HCT116 (cell line): Measurements from ENCODE around the gene PSMB4.

Source experiments
- CEBPB ChIP-seq: IDR thresholded peaks from 2 replicates; pipeline ENCODE4 v1.6.1; 2012; ENCODE audit warnings: low read depth
- CTCF ChIP-seq, 3 experiments: fragments of 200-600 bp in 1 of 3; sonication (generic) in 1 of 3; IDR thresholded peaks in 2 of 3; conservative IDR thresholded peaks in 1 of 3; 2 replicates each; pipeline ENCODE4 v1.5.1; 2012 to 2017; ENCODE audit warnings: low read depth in 2 of 3, low read length in 2 of 3, antibody characterized with exemption in 1 of 3, borderline replicate concordance in 1 of 3, control low read depth in 1 of 3, mild to moderate bottlenecking in 1 of 3, mixed read lengths in 1 of 3, mixed run types in 1 of 3, moderate library complexity in 1 of 3; ENCODE audit not compliant: insufficient read depth in 1 of 3
- ELF1 ChIP-seq: IDR thresholded peaks from 2 replicates; pipeline ENCODE4 v1.6.1; 2012; ENCODE audit warnings: low read depth, borderline replicate concordance
- POLR2A ChIP-seq: IDR thresholded peaks from 2 replicates; pipeline ENCODE4 v1.7.0; 2011; ENCODE audit warnings: borderline replicate concordance; ENCODE audit not compliant: insufficient read depth, insufficient read length; ENCODE audit errors: extremely low read depth
- POLR2AphosphoS5 ChIP-seq: IDR thresholded peaks from 2 replicates; pipeline ENCODE4 v1.6.1; 2011; ENCODE audit warnings: mild to moderate bottlenecking, low read depth, low read length, moderate library complexity
- YY1 ChIP-seq: IDR thresholded peaks from 2 replicates; pipeline ENCODE4 v1.6.1; 2011; ENCODE audit warnings: low read length, low read depth, moderate library complexity, mild to moderate bottlenecking; ENCODE audit not compliant: insufficient replicate concordance; ENCODE audit errors: extremely low read depth

- no peak for TF ChIP-seq POLR2A
- no peak for TF ChIP-seq ELF1
- TF ChIP-seq CTCF (IDR thresholded peaks at IDR 0.05 in 2 of 3, conservative IDR thresholded peaks at IDR 0.05 in 1 of 3; ENCODE audit: borderline replicate concordance in 1 of 3, insufficient read depth in 1 of 3, low read depth in 2 of 3, low read length in 2 of 3): no peak
- no peak for TF ChIP-seq CEBPB
- no peak for TF ChIP-seq POLR2AphosphoS5
- no peak for TF ChIP-seq YY1
These were observed 6.8 kb downstream of the PSMB4 start for GRCh38 chr1:151406176-151406575.
